ENCODE data around the gene FBXO24. TPM values are rescaled to one million over a fixed set of nuclear protein-coding genes. Genes with fewer than 3 reads are reported as not detected.
A peak's percentile ranks its signal among the peaks of the same experiment; 100 is the strongest.

FBXO24 gene
- total and polyA plus RNA-seq, 9 of the 15 experiments (the other 6 are each of a cell fraction or from before 2014, with no cell fraction given) = 0.17 to 0.95 (median 0.50) TPM

- 0 out of 2 replicates have a peak, but pooled peaks have one; percentile 38 for TF ChIP-seq RREB1 (CRISPR knock-in tag; IDR thresholded peaks at IDR 0.05)
- TF ChIP-seq ZNF24 (IDR thresholded peaks at IDR 0.05) = peak; percentile 54; the same call in 1 of the 2 replicates
- TF ChIP-seq PHF21A (IDR thresholded peaks at IDR 0.05; ENCODE audit: borderline replicate concordance, low read depth) = peak; percentile 47; the same call in 1 of the 2 replicates
- TF ChIP-seq KDM1A (IDR thresholded peaks at IDR 0.05) = no peak
- peak; percentile 70; the same call in 1 of the 2 replicates for TF ChIP-seq NR2F6 (CRISPR knock-in tag; IDR thresholded peaks at IDR 0.05)
- TF ChIP-seq, protein P1, sequence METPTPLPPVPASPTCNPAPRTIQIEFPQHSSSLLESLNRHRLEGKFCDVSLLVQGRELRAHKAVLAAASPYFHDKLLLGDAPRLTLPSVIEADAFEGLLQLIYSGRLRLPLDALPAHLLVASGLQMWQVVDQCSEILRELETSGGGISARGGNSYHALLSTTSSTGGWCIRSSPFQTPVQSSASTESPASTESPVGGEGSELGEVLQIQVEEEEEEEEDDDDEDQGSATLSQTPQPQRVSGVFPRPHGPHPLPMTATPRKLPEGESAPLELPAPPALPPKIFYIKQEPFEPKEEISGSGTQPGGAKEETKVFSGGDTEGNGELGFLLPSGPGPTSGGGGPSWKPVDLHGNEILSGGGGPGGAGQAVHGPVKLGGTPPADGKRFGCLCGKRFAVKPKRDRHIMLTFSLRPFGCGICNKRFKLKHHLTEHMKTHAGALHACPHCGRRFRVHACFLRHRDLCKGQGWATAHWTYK (CRISPR knock-in tag; IDR thresholded peaks at IDR 0.05) = peak; percentile 83; the same call in 1 of the 2 replicates
- TF ChIP-seq ZBTB2 (IDR thresholded peaks at IDR 0.05) = 0 out of 2 replicates have a peak, but pooled peaks have one; percentile 21
- no peak for TF ChIP-seq NCOR1 (IDR thresholded peaks at IDR 0.05)
- TF ChIP-seq POLR2G (IDR thresholded peaks at IDR 0.05; ENCODE audit: low read depth, low read length) = peak; percentile 99
- TF ChIP-seq ELF2 (CRISPR knock-in tag; IDR thresholded peaks at IDR 0.05) = peak; percentile 70; the same call in 1 of the 2 replicates
- 0 out of 2 replicates have a peak, but pooled peaks have one; percentile 30 for TF ChIP-seq HDAC8 (tag; IDR thresholded peaks at IDR 0.05)
- no peak for TF ChIP-seq CSDE1 (IDR thresholded peaks at IDR 0.05)
- TF ChIP-seq ZNF41 (CRISPR knock-in tag; conservative IDR thresholded peaks at IDR 0.05) = 0 out of 2 replicates have a peak, but pooled peaks have one; percentile 27
- TF ChIP-seq ZNF175 (CRISPR knock-in tag; IDR thresholded peaks at IDR 0.05; ENCODE audit: low read depth) = no peak
- TF ChIP-seq SREBF2 (CRISPR knock-in tag; IDR thresholded peaks at IDR 0.05) = no peak
- no peak for TF ChIP-seq SIRT6 (IDR thresholded peaks at IDR 0.05; ENCODE audit: low read depth, low read length)
- TF ChIP-seq ZNF253 (CRISPR knock-in tag; conservative IDR thresholded peaks at IDR 0.05) = no peak
- peak; percentile 93; the same call in 1 of the 2 replicates for TF ChIP-seq PHB (CRISPR knock-in tag; IDR thresholded peaks at IDR 0.05)
Measured at GRCh38 chr7:100585511-100586265, 440 bp upstream of the FBXO24 start, which contains the start of gene LRCH4 (continued).
